Testis (tissue), 3 donors: ENCODE data around the gene SAMD11. TPM values are rescaled to one million over a fixed set of nuclear protein-coding genes. Genes with fewer than 3 reads are reported as not detected.

Source experiments
- DNase-seq: peaks from one replicate; pipeline ENCODE4 v3.0.0-alpha.2; 2019
- H3K27ac ChIP-seq, 2 donors: fragments of 200-600 bp; sonication (generic); one replicate each; pipeline ENCODE4 v1.5.1; 2019
- H3K27me3 ChIP-seq: fragments of 200-600 bp; sonication (generic); one replicate; pipeline ENCODE4 v1.5.1; 2019
- H3K36me3 ChIP-seq: fragments of 200-600 bp; sonication (generic); one replicate; pipeline ENCODE4 v1.5.1; 2017; ENCODE audit warnings: low read depth; ENCODE audit errors: missing control alignments
- H3K4me1 ChIP-seq: fragments of 200-600 bp; sonication (generic); one replicate; pipeline ENCODE4 v1.5.1; 2019
- H3K4me3 ChIP-seq, 2 donors: fragments of 200-600 bp; sonication (generic); one replicate each; pipeline ENCODE4 v1.5.1; 2017 to 2019
- H3K9me3 ChIP-seq: fragments of 200-600 bp; sonication (generic); one replicate; pipeline ENCODE4 v1.5.1; 2017
- POLR2A ChIP-seq: fragments of 450-650 bp; IDR thresholded peaks from one replicate; pipeline ENCODE4 v1.6.1; 2017; ENCODE audit warnings: antibody characterized with exemption, mild to moderate bottlenecking, moderate library complexity
- WGBS, 2 donors: methylation state at CpG; one replicate each; pipeline ENCODE4 v1.1.5; 2018; 5-methylcytosine and 5-hydroxymethylcytosine counted together
- intact Hi-C: fragments of 100-400 bp; cut with DNase I; formaldehyde crosslinking; loops from one replicate; pipeline ENCODE4 v1.15.1; 2023; ENCODE audit warnings: low total_unique reads
- polyA plus RNA-seq: library from polyadenylated mRNA; stranded (reverse); fragments of 350-450 nt; fragmentation: Illumina TruSeq; extraction: RNeasy Lipid Tissue Mini Kit (QIAGEN cat#74804); gene quantifications from one replicate; pipeline ENCODE4 v1.2.3, GENCODE V29; 2014; ENCODE audit warnings: low read depth, low replicate concordance; ENCODE audit not compliant: insufficient read depth
- total RNA-seq, 2 donors: library from RNA; depleted of rRNA; stranded (reverse); fragments of >200 nt; gene quantifications; one replicate each; pipeline ENCODE4 v1.2.3, GENCODE V29; 2016
- TF ChIP-seq, protein P1 (sequence below), 3 experiments: fragments of 450-650 bp in 2 of 3; fragments of 200-600 bp in 1 of 3; sonication (generic) in 1 of 3; IDR thresholded peaks; one replicate each; pipeline ENCODE4 v1.5.1; 2016 to 2019; ENCODE audit warnings: antibody characterized with exemption in 3 of 3, mild to moderate bottlenecking in 2 of 3, moderate library complexity in 1 of 3

Gene SAMD11
- total and polyA plus RNA-seq, 3 donors from 2014 or later, result 7.9 to 47.2 (median 36.9) TPM

GRCh38 chr1:930633-931138 is 7.0 kb downstream of the SAMD11 start:
- H3K4me1 ChIP-seq, result peaks cover 9% of the 10 kb centered on the region
- no peak for DNase-seq
- no peak overlapping the region for H3K4me3 ChIP-seq
- TF ChIP-seq POLR2A, result no peak
- TF ChIP-seq, protein P1, sequence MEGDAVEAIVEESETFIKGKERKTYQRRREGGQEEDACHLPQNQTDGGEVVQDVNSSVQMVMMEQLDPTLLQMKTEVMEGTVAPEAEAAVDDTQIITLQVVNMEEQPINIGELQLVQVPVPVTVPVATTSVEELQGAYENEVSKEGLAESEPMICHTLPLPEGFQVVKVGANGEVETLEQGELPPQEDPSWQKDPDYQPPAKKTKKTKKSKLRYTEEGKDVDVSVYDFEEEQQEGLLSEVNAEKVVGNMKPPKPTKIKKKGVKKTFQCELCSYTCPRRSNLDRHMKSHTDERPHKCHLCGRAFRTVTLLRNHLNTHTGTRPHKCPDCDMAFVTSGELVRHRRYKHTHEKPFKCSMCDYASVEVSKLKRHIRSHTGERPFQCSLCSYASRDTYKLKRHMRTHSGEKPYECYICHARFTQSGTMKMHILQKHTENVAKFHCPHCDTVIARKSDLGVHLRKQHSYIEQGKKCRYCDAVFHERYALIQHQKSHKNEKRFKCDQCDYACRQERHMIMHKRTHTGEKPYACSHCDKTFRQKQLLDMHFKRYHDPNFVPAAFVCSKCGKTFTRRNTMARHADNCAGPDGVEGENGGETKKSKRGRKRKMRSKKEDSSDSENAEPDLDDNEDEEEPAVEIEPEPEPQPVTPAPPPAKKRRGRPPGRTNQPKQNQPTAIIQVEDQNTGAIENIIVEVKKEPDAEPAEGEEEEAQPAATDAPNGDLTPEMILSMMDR (IDR thresholded peaks at IDR 0.05), result no peak
- no peaks in the 10 kb centered on the region for H3K9me3 ChIP-seq
- 77 to 79% methylated on average over 6 to 18 of the region's 18 CpGs for WGBS, 2 donors
- no peaks in the 10 kb centered on the region for H3K36me3 ChIP-seq
- no peaks in the 10 kb centered on the region for H3K27me3 ChIP-seq
- intact Hi-C loops, result no loop called here
- no peak overlapping the region for H3K27ac ChIP-seq

DNA sequence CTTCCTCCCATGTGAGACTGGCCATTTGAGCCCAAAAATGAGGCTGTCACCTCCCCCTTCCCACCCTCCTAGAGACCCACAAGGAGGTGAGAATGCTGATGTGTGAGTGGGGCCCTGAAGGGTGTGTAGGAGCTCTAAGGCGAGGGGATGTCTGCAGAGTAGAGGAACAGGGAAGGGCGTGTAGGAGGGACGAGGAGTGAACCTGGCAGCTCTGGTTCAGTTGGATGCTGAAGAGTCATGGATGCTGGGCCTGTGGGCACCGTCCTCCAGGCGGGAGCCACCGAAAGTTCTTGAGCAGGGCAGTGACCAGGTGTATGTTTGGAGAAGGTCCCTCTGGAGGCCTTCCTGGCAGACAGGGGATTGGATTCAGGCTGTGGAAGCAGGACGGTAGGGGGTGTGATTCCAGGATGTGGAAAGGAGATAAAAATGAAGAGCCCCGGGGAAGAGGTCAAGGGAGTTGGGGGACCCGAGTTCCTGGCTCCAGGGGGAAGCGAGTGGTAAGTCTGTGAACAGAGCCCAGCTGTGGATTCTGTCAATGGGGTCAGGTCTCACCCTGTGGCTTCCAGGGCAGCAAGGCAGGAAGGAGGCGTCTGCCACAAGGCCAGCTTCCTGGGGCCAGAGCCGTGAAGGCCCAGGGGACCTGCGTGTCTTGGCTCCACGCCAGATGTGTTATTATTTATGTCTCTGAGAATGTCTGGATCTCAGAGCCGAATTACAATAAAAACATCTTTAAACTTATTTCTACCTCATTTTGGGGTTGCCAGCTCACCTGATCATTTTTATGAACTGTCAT is 7.9 kb downstream of the SAMD11 start:
- H3K36me3 ChIP-seq, result no peaks in the 10 kb centered on the region
- DNase-seq, result no peak
- 58 to 62% methylated on average over 15 of the region's 15 CpGs for WGBS, 2 donors
- no peak overlapping the region for H3K4me3 ChIP-seq
- H3K4me1 ChIP-seq, result peaks cover 12% of the 10 kb centered on the region
- H3K9me3 ChIP-seq, result no peaks in the 10 kb centered on the region
- H3K27me3 ChIP-seq, result no peaks in the 10 kb centered on the region
- no peak for TF ChIP-seq POLR2A
- TF ChIP-seq, protein P1 (IDR thresholded peaks at IDR 0.05), result no peak
- no peak overlapping the region for H3K27ac ChIP-seq
- intact Hi-C loops, result no loop called here

DNA sequence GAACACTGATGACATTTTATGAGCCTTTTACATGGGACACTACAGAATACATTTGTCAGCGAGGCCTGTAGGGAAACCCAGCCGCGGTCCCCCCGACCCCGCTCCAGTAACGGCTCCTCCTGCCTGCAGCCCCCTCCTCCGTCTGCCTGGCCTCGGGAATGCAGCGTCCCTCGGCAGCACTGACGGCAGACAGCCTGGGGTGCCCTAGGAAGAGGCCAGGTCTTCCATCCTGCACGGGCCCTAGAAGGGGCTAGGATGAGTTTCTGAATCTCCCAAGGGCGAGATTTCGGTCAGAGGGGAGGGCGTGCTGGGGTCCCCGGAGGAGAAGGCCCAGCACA is 8.4 kb downstream of the SAMD11 start:
- intact Hi-C loops, result no loop called here
- Histone ChIP-seq H3K9me3 (no peaks in the 10 kb centered on the region), H3K4me3 (no peak overlapping the region), H3K36me3 (no peaks in the 10 kb centered on the region), H3K27ac (no peak overlapping the region), H3K4me1 (peaks cover 12% of the 10 kb centered on the region), H3K27me3 (no peaks in the 10 kb centered on the region)
- 78 to 82% methylated on average over 16 of the region's 16 CpGs for WGBS, 2 donors
- no peak for DNase-seq
- no peak for TF ChIP-seq POLR2A
- TF ChIP-seq, protein P1 (IDR thresholded peaks at IDR 0.05), result no peak

- TF ChIP-seq, protein P1 (IDR thresholded peaks at IDR 0.05), result no peak
- TF ChIP-seq POLR2A, result no peak
- H3K9me3 ChIP-seq, result no peaks in the 10 kb centered on the region
- H3K27me3 ChIP-seq, result no peaks in the 10 kb centered on the region
- no peak overlapping the region for H3K27ac ChIP-seq
- DNase-seq, result no peak
- H3K4me3 ChIP-seq, result no peak overlapping the region
- H3K4me1 ChIP-seq, result peaks cover 12% of the 10 kb centered on the region
- intact Hi-C loops, result no loop called here
- H3K36me3 ChIP-seq, result no peaks in the 10 kb centered on the region
- 86 to 92% methylated on average over 15 to 24 of the region's 25 CpGs for WGBS, 2 donors
Measured at GRCh38 chr1:932776-933602, 9.3 kb downstream of the SAMD11 start.
